Lower lobe of right lung (tissue), 2 donors: Measurements from ENCODE around the gene SMAD9. TPM values are rescaled to one million over a fixed set of nuclear protein-coding genes. Genes with fewer than 3 reads are reported as not detected.

ENCODE experiments used
- ATAC-seq, 2 donors: fragments of 200-7000 bp; cut with Tn5 transposase; one replicate each; pipeline ENCODE4 v1.9.1; 2020 to 2022; ENCODE audit warnings: mild to moderate bottlenecking in 2 of 2, moderate library complexity in 2 of 2
- DNase-seq: peaks from one replicate; pipeline ENCODE4 v3.0.0-alpha.2; 2020
- H3K27ac ChIP-seq: fragments of 200-600 bp; one replicate; pipeline ENCODE4 v1.8.0; 2022
- H3K27me3 ChIP-seq: fragments of 200-600 bp; one replicate; pipeline ENCODE4 v1.8.0; 2022; ENCODE audit warnings: low read depth
- H3K36me3 ChIP-seq: fragments of 200-600 bp; one replicate; pipeline ENCODE4 v1.8.0; 2022; ENCODE audit warnings: mild to moderate bottlenecking
- H3K4me1 ChIP-seq: fragments of 200-600 bp; one replicate; pipeline ENCODE4 v1.8.0; 2022
- H3K4me3 ChIP-seq: fragments of 200-600 bp; one replicate; pipeline ENCODE4 v1.8.0; 2022; ENCODE audit warnings: mild to moderate bottlenecking
- H3K9me3 ChIP-seq: fragments of 200-600 bp; one replicate; pipeline ENCODE4 v1.8.0; 2022
- CTCF ChIP-seq: fragments of 200-600 bp; IDR thresholded peaks from one replicate; pipeline ENCODE4 v1.8.0; 2022; ENCODE audit warnings: antibody characterized with exemption, mild to moderate bottlenecking
- intact Hi-C: fragments of 100-400 bp; cut with DNase I; formaldehyde crosslinking; loops from one replicate; pipeline ENCODE4 v1.11.0; 2022
- total RNA-seq: library from RNA; stranded (reverse); fragmentation: NEBNext Ultra II Directional; extraction: Animal tissue kit (Norgen Biotek cat#: 25700); gene quantifications from one replicate; pipeline ENCODE4 v1.2.1, GENCODE V29; 2021
- donor health status: DM: no; HTN: yes; CAD: no; lungs with severe emphysema.

The SMAD9 gene
- total RNA-seq, 1 donor from 2014 or later = 17.6 TPM

- no peaks in the 10 kb centered on the region for H3K27me3 ChIP-seq
- no peak overlapping the region for H3K27ac ChIP-seq
- no peaks in the 10 kb centered on the region for H3K36me3 ChIP-seq
- no peak for TF ChIP-seq CTCF
- H3K9me3 ChIP-seq = no peaks in the 10 kb centered on the region
- H3K4me3 ChIP-seq = no peak overlapping the region
- DNase-seq (no peak), ATAC-seq (no peak)
- no peaks in the 10 kb centered on the region for H3K4me1 ChIP-seq
- intact Hi-C loops = no loop called here
Observed at GRCh38 chr13:36897054-36897616, 22.9 kb downstream of the SMAD9 start.

GRCh38 chr13:36891752-36892151 lies 28.3 kb downstream of the SMAD9 start:
- Histone ChIP-seq H3K4me3 (no peak overlapping the region), H3K36me3 (no peaks in the 10 kb centered on the region), H3K27ac (no peak overlapping the region), H3K4me1 (peaks cover 6% of the 10 kb centered on the region), H3K9me3 (no peaks in the 10 kb centered on the region), H3K27me3 (no peaks in the 10 kb centered on the region)
- no peak for TF ChIP-seq CTCF
- DNase-seq = no peak
- ATAC-seq = no peak
- intact Hi-C loops = no loop called here

- intact Hi-C loops = no loop called here
- TF ChIP-seq CTCF = no peak
- no peak for DNase-seq
- Histone ChIP-seq H3K9me3 (no peaks in the 10 kb centered on the region), H3K4me3 (no peak overlapping the region), H3K27me3 (no peaks in the 10 kb centered on the region), H3K36me3 (no peaks in the 10 kb centered on the region), H3K4me1 (peaks cover 6% of the 10 kb centered on the region), H3K27ac (no peak overlapping the region)
- ATAC-seq = no peak
Observed at GRCh38 chr13:36888645-36889044, 31.4 kb downstream of the SMAD9 start.

GRCh38 chr13:36887758-36888521 lies 32.1 kb downstream of the SMAD9 start:
- no peak for TF ChIP-seq CTCF
- DNase-seq = no peak
- H3K27ac ChIP-seq = no peak overlapping the region
- intact Hi-C loops = no loop called here
- H3K4me3 ChIP-seq = no peak overlapping the region
- no peaks in the 10 kb centered on the region for H3K9me3 ChIP-seq
- no peaks in the 10 kb centered on the region for H3K27me3 ChIP-seq
- H3K4me1 ChIP-seq = peaks cover 6% of the 10 kb centered on the region
- no peaks in the 10 kb centered on the region for H3K36me3 ChIP-seq
- no peak for ATAC-seq

- Histone ChIP-seq H3K9me3 (no peaks in the 10 kb centered on the region), H3K27ac (no peak overlapping the region), H3K36me3 (no peaks in the 10 kb centered on the region), H3K4me1 (peaks cover 6% of the 10 kb centered on the region), H3K4me3 (no peak overlapping the region), H3K27me3 (no peaks in the 10 kb centered on the region)
- TF ChIP-seq CTCF = no peak
- ATAC-seq (no peak), DNase-seq (no peak)
- intact Hi-C loops = no loop called here
Observed at GRCh38 chr13:36885901-36886300, 34.1 kb downstream of the SMAD9 start.
